UCSD-AML1 (cell line): ENCODE data around the gene SHPK.

Experiments
- DNase-seq: peaks from one replicate; lab custom pipeline; 2025; ENCODE audit not compliant: unreplicated experiment; lab: John Stamatoyannopoulos, UW

Gene SHPK

DNA sequence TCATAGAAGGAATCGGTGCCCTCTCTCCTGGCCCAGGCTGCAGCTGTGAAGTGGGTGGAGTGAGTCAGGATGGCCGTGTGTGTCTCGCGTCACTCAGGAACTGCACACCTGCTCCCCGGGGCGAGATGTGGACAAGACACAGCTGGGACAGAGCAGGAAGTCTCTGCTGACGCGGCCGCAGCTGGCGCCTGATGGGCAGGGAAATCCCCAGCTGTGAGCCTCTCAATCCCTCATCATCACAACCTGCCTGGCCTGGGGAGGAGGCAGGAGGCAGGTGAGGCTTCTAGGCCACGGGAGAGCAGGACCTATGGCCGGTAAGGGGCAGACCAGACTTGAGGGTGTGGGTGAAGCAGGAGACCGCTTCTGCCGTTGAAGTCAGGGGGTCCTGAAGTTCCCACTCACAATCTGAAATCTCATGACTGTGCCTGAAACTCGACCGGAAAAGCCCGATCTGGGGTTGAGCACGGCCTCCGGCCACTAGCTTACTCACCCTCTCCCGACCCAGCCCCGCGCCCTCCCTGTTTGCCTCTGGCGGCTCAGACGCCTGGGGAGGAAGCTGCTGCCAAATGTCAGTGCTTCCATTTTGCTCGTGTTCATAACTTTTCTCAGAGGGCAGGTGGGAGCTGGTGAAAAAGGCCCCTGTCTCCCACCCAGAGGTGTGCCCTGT, 77.3 kb downstream of the SHPK start:
- DNase-seq = no peak
